Activated B cell treated with CpG ODN at 0.5 μM for 24 hours (primary cell): ENCODE data around the gene DSG3. TPM values are rescaled to one million over a fixed set of nuclear protein-coding genes. Genes with fewer than 3 reads are reported as not detected.

Experiments
- ATAC-seq: fragments of 200-7000 bp; cut with Tn5 transposase; one replicate; pipeline ENCODE4 v1.10.0; 2021; ENCODE audit warnings: low read depth, mild to moderate bottlenecking, moderate library complexity
- CTCF ChIA-PET: fragments of 350-600 bp; sonication (Branson Sonifier 250); formaldehyde crosslinking; loops from one replicate; lab custom pipeline; 2021; ENCODE audit warnings: antibody characterized with exemption; lab: Charles Lee
- POLR2A ChIA-PET: fragments of 350-600 bp; sonication (Branson Sonifier 250); formaldehyde crosslinking; loops from one replicate; lab custom pipeline; 2021; ENCODE audit warnings: antibody characterized with exemption; lab: Charles Lee
- DNase-seq: peaks from one replicate; pipeline ENCODE4 v3.0.0; 2022
- H3K27ac Mint-ChIP-seq: one replicate; pipeline ENCODE4 v1.8.0; 2020; ENCODE audit warnings: mixed read lengths
- H3K27me3 Mint-ChIP-seq: one replicate; pipeline ENCODE4 v1.8.0; 2021; ENCODE audit warnings: mixed read lengths
- H3K36me3 Mint-ChIP-seq: one replicate; pipeline ENCODE4 v1.8.0; 2021; ENCODE audit warnings: low read depth, mixed read lengths
- H3K4me1 Mint-ChIP-seq: one replicate; pipeline ENCODE4 v1.8.0; 2021; ENCODE audit warnings: mixed read lengths
- H3K4me3 Mint-ChIP-seq: one replicate; pipeline ENCODE4 v1.8.0; 2020; ENCODE audit warnings: mild to moderate bottlenecking, mixed read lengths
- H3K9me3 Mint-ChIP-seq: one replicate; pipeline ENCODE4 v1.8.0; 2020; ENCODE audit warnings: mixed read lengths
- CTCF ChIP-seq: fragments of 200-600 bp; IDR thresholded peaks from one replicate; pipeline ENCODE4 v1.8.0; 2022; ENCODE audit warnings: antibody characterized with exemption, mild to moderate bottlenecking
- intact Hi-C: fragments of 100-400 bp; cut with micrococcal nuclease; formaldehyde crosslinking; loops from one replicate; pipeline ENCODE4 v1.15.1; 2024
- total RNA-seq: library from RNA; stranded (reverse); gene quantifications from 2 replicates; pipeline ENCODE4 v1.2.3, GENCODE V29; 2022

Gene DSG3
- total RNA-seq, 1 donor from 2014 or later = not detected

GRCh38 chr18:31430072-31430471 is 17.5 kb upstream of the DSG3 start:
- peaks cover 2% of the 10 kb centered on the region for H3K9me3 Mint-ChIP-seq
- intact Hi-C loops = no loop called here
- no peak overlapping the region for H3K4me3 Mint-ChIP-seq
- ChIA-PET CTCF (interaction anchor here (0.8 kb wide), 1 partner anchor 642 kb away, joined by 3 read pairs; no protein-coding TSS in a partner anchor), POLR2A (no interaction called here)
- H3K36me3 Mint-ChIP-seq = no peaks in the 10 kb centered on the region
- H3K4me1 Mint-ChIP-seq = no peaks in the 10 kb centered on the region
- DNase-seq (no peak), ATAC-seq (no peak)
- no peak overlapping the region for H3K27ac Mint-ChIP-seq
- TF ChIP-seq CTCF = no peak
- no peaks in the 10 kb centered on the region for H3K27me3 Mint-ChIP-seq

GRCh38 chr18:31430554-31430953 is 17.0 kb upstream of the DSG3 start:
- H3K27ac Mint-ChIP-seq = no peak overlapping the region
- H3K9me3 Mint-ChIP-seq = peaks cover 2% of the 10 kb centered on the region
- intact Hi-C loops = no loop called here
- DNase-seq = no peak
- no peak overlapping the region for H3K4me3 Mint-ChIP-seq
- no peak for ATAC-seq
- no peak for TF ChIP-seq CTCF
- CTCF ChIA-PET = interaction anchor here (0.8 kb wide), 1 partner anchor 641 kb away, joined by 3 read pairs; no protein-coding TSS in a partner anchor
- no peaks in the 10 kb centered on the region for H3K4me1 Mint-ChIP-seq
- POLR2A ChIA-PET = no interaction called here
- H3K36me3 Mint-ChIP-seq = no peaks in the 10 kb centered on the region
- H3K27me3 Mint-ChIP-seq = no peaks in the 10 kb centered on the region

- H3K27me3 Mint-ChIP-seq = no peaks in the 10 kb centered on the region
- no peak overlapping the region for H3K4me3 Mint-ChIP-seq
- CTCF ChIA-PET = no interaction called here
- no peak for DNase-seq
- H3K9me3 Mint-ChIP-seq = peaks cover 2% of the 10 kb centered on the region
- POLR2A ChIA-PET = no interaction called here
- intact Hi-C loops = no loop called here
- H3K27ac Mint-ChIP-seq = no peak overlapping the region
- no peak for TF ChIP-seq CTCF
- no peaks in the 10 kb centered on the region for H3K4me1 Mint-ChIP-seq
- no peak for ATAC-seq
- no peaks in the 10 kb centered on the region for H3K36me3 Mint-ChIP-seq
Measured at GRCh38 chr18:31432316-31432715, 15.2 kb upstream of the DSG3 start.

GRCh38 chr18:31436825-31437224 is 10.7 kb upstream of the DSG3 start:
- Mint-ChIP-seq H3K27me3 (no peaks in the 10 kb centered on the region), H3K9me3 (peaks cover 2% of the 10 kb centered on the region), H3K27ac (no peak overlapping the region), H3K4me3 (no peak overlapping the region), H3K4me1 (no peaks in the 10 kb centered on the region), H3K36me3 (no peaks in the 10 kb centered on the region)
- POLR2A ChIA-PET = no interaction called here
- intact Hi-C loops = no loop called here
- TF ChIP-seq CTCF = no peak
- ATAC-seq = no peak
- no peak for DNase-seq
- CTCF ChIA-PET = no interaction called here

GRCh38 chr18:31438402-31438801 is 9.1 kb upstream of the DSG3 start:
- POLR2A ChIA-PET = no interaction called here

More at GRCh38 chr18:31438402-31438801, 9.1 kb upstream of the DSG3 start:
- H3K36me3 Mint-ChIP-seq = no peaks in the 10 kb centered on the region
- H3K27ac Mint-ChIP-seq = no peak overlapping the region
- no peaks in the 10 kb centered on the region for H3K4me1 Mint-ChIP-seq
- DNase-seq (no peak), ATAC-seq (no peak)
- CTCF ChIA-PET = no interaction called here
- H3K27me3 Mint-ChIP-seq = no peaks in the 10 kb centered on the region
- no peak overlapping the region for H3K4me3 Mint-ChIP-seq
- no peak for TF ChIP-seq CTCF
- H3K9me3 Mint-ChIP-seq = no peaks in the 10 kb centered on the region
- intact Hi-C loops = no loop called here
